Measurements from ENCODE around the gene DENND5A.
A peak's percentile ranks its signal among the peaks of the same experiment; 100 is the strongest.

Gene DENND5A

DNA sequence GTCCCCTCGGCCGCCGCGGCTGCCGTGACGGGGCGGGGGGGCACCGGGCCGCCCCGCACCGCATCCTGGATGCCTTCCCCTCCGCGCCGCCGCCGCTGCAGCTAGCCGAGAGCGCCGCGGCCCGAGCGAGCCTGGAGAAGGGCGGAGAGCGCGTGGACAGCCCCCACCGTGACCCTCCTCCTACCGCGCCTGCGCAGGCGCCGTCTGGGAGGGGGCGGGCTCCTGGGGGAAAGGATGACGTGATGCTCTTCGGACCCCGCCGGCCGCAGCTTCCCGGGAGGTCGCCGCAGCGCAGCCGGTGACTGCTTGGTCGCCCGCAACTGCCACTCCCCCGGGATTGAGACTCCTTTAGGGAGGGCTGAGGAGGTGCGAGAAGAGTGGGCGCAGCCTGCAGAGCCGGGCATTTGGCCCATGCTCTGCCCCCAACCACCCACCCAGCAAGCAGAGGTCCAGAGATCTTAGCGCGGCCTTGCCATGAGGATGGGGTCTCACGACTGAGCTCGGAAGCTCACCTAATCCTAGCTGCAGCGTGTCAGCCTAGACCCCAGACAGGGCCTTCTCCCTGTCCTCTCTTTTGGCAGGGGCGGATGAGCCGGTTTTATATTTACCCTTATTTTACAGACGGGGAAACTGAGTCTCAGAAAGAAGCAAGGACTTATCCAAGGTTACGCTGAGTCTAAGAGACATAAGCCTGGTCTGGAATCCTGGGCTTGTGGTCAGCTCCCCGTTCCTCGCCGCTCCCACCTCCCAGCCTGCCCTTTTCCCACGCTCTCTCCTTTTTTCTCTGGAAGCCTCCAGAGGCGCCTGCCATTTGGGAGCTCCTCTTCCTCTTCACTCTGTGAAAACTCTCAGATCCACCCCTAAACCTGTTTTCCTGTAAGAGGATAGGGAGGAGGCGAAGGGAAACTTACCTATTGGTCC lies at the start of gene DENND5A:
TSS of gene DENND5A (minus strand) at position 140 of the 921 bp plus-strand sequence. CDS start 281 bp downstream, outside the sequence.
- DNase-seq: peak; percentile 62

- peak; percentile 99 for DNase-seq
Measured at GRCh38 chr11:9314291-9315077, 49.3 kb upstream of the DENND5A start, which contains the start of gene TMEM41B. TMEM41B (minus strand) TSS chr11:9314593; CDS start chr11:9314441, 152 bp downstream.

DNA sequence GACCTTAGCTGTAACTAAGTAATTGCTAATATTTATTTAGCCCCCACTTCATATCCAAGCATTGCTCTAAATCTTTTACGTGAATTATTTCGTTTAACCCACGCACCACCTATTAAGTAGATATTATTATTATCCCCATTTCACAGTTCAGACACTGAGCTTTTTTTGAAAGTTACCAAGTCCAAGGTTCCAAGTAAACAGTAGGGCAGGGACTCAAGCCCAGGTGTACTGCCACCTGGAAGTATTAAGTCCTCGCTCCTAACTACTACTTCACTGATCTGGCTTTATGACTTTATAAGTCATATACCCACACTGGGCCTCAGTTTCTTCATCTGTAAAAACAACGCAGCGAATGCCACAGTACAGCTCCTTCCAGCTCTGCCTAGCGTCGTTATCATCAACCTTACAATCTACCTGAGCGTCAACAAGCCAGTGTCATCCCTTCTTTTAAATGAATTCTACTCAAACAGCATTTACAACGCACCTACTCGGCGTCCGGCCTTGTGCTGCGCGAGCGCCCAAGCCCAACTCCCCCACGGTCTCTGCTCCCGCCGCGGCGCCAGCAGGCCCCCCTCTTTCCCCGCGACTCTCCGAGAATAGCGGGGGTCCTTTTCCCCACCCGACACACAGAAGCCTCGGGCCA lies 48.6 kb upstream of the DENND5A start:
- no peak for DNase-seq

DNA sequence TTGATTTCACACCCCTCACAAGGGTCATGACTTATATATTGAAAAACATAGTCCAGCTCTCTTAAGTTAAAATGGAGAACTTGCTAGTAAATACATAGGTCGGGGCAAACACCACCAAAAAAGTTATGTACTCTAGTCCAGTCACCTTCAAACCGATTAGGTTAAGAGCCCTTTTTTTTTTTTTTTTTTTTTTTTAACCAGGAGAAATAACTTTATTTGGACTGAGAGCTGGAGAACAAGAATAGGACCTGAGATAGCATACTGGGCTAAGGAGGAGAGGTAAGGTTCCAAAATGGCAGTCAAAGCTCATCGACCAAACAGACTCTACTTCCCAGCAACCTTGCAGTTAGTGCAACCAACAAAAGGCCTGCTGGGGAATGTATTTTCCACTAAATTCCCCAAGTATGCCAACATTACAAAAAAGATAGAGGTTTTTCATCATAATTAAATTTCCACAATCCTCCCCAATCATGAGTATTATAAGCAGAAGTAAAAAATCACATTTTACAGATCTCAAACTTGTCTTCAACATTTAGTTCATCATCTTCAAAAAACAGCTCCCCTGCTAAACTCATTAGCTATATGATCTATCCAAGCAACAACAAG lies 45.4 kb upstream of the DENND5A start:
- no peak for DNase-seq

- DNase-seq: no peak
Measured at GRCh38 chr11:9304178-9304577, 39.0 kb upstream of the DENND5A start.

DNA sequence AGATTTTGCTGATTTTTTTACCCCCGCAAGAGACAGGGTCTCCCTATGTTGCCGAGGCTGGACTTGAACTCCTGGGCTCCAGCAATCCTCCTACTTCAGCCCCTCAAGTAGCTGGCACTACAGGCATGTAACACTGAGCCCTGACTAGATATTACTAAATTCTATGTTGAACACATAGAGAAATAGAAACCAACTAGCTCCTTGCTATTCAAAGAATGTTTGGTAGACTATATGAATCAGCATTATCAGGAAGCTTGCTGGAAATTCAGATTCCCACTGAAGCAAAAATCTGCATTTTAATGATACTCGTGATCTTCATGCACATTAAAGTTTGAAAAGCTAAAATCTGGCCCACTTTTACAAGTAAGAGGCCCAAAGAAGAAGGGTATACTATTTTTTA lies 37.3 kb upstream of the DENND5A start:
- no peak for DNase-seq

DNA sequence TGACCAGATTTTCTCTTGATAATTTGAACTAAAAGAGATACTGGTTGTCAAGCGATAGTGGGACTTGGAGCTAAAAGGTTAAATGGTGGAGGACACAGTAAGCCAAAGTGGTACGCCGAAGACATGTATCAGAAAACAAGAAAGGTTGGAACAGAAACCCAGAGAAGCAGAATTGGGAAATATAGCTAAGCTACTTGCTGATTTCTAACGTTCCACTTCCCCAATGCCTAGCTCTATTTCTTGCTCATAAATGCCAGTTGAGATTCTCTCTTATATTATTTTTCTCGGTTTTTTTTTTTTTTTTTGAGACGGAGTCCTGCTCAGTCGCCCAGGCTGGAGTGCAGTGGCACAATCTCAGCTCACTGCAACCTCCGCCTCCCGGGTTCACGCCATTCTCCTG lies 36.6 kb upstream of the DENND5A start:
- no peak for DNase-seq

- no peak for DNase-seq
Measured at GRCh38 chr11:9293646-9294045, 28.5 kb upstream of the DENND5A start.

DNA sequence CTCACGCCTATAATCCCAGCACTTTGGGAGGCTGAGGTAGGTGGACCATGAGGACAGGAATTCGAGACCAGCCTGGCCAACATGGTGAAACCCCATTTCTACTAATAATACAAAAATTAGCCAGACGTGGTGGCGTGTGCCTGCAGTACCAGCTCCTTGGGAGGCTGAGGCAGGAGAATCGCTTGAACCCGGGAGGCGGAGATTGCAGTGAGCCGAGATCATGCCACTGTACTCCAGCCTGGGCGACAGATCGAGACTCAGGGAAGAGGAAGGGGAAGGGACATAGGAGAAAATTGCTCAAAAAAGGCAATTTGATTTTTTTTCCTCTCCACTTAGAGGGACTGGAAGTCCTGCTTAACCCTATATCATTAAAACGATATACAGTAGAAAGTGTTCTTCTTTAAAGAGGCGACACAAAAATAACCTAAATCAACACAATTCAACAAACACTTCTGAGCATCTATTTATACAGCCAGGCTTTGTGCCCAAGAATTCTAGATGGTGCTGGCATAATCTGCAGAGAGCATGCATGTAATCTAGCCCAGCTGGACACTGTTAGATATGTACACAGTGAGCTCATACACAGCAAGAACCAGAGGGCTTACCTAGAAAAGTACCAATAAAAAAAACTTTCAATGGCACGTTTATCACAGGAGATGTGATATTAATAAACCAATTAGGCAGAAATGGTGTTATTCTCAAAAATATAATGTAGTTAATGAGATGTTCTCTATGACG lies 20.9 kb upstream of the DENND5A start:
- DNase-seq: peak; percentile 3

DNA sequence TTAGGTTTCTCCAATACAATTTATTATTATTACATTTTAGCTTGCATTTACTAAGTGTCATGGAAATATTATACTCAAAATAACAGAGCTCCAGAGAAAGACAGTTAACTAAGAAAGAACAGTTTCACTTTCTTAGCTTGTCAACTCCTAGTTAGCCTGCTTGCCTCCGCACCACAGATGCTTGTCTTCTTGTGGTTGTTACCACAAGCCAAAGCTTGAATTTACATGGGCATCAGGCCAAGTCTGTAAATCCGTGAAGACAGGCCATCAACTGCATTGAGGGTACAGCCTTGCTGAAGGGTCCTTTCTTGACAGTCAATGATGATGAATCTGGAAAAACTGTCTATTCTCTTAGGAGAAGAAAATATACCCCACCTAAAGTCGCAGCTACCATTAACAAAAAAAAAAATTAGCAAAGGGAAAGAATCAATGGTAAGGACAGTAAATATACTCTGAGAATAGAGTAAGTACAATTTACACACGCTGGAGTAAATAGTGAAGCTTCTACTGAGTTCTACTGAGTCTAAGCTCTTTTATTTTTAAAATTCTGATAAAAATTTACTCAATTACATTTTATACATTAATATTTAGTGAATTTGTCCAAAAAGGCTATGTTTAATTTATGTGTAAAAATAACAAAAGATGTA lies 15.6 kb upstream of the DENND5A start:
- DNase-seq: peak; percentile 2

DNA sequence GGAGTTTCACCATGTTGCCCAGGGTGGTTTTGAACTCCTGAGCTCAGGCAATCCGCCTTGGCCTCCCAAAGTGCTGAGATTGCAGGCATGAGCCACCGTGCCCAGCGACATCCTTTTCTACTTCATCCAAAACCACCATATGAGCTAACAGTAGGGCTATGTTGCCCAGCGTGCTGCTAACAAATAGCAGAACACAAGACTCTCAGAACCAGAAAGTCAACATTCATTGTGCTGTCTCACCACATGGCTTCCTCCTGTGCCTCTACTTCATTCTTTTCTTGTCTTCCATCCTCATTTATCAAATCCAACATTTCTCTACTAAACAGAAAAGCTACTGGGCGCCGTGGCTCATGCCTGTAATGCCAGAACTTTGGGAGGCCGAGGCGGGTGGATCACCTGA lies 12.0 kb upstream of the DENND5A start:
- no peak for DNase-seq

- peak; percentile 29 for DNase-seq
Measured at GRCh38 chr11:9276571-9276970, 11.4 kb upstream of the DENND5A start.

DNA sequence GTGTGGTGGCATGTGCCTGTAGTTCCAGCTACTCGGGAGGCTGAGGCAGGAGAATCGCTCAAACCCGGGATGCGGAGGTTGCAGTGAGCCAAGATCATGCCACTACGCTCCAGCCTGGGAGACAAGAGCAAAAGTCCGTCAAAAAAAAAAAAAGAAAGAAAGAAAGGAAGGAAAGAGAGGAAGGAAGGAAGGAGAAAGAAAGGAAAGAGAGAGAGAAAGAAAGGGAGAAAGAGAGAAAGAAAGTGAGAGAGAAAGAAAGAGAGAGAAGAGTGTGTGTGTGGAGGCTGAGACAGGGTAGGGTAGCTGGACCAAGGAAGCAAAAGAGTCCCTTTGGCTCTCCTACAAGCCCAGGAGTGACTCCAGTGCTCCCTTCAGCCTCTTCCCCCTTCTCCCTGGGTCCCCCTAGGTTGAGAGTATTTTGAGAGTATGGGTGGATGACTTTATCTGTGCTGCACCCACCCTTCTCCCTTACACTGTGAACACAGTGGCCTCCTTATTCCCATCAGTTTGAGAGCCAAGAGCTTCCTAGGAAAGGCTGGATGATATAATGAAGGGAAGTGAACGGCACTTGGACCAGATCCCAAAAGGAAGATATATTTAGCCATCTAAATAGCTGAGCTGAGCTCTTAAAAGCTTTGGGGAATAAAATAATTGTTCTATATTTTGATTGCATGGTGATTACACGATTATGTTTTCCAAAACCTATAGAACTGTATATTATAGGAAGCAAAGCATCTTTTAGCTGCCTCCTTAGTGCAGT lies 9.5 kb upstream of the DENND5A start:
- no peak for DNase-seq

GRCh38 chr11:9273376-9274336 lies 8.5 kb upstream of the DENND5A start:
- DNase-seq: no peak

GRCh38 chr11:9269492-9270013 lies 4.4 kb upstream of the DENND5A start:
- DNase-seq: no peak

DNA sequence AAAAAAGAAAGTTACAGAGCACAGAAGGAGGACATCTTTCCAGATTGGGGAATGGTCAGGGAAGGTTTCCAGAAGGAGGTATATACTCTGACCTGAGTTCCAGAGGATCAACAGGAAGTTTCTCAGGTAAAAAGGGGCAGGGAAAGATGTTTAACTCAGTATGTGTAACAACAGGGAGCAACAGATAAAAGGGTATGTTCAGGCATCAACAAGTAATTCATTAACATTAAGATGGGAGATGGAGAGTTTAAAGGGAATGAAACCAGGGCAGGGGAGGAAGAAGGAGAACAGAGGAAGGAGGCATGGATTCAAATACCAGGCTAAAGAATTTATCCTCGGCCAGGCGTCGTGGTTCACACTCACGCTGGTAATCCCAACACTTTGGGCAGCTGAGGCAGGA lies 2.5 kb upstream of the DENND5A start:
- DNase-seq: no peak

- DNase-seq: no peak
Measured at GRCh38 chr11:9266926-9267325, 1.8 kb upstream of the DENND5A start.

- DNase-seq: no peak
Measured at GRCh38 chr11:9266132-9266736, 1.1 kb upstream of the DENND5A start.
